Uterus (tissue), 2 donors: Measurements from ENCODE around the gene SMTN.

Source experiments
- CTCF ChIP-seq, 4 experiments: fragments of 200-600 bp in 2 of 4; fragments of 450-650 bp in 2 of 4; sonication (generic) in 2 of 4; IDR thresholded peaks; one replicate each; pipeline ENCODE4 v1.5.1; 2016 to 2019; ENCODE audit warnings: antibody characterized with exemption in 4 of 4, mild to moderate bottlenecking in 2 of 4, moderate library complexity in 1 of 4
- POLR2A ChIP-seq, 2 donors: fragments of 450-650 bp; IDR thresholded peaks; one replicate each; pipeline ENCODE4 v1.6.1; 2016; ENCODE audit warnings: antibody characterized with exemption in 2 of 2, mild to moderate bottlenecking in 1 of 2, moderate library complexity in 1 of 2

GRCh38 chr22:31046539-31047226 is 34.4 kb upstream of the SMTN start:
- no peak for TF ChIP-seq POLR2A (IDR thresholded peaks at IDR 0.05)
- TF ChIP-seq CTCF (IDR thresholded peaks at IDR 0.05), result peak in 1 of 4 experiments; percentile 10
